H1 (cell line): Measurements from ENCODE around the gene ARMS2. TPM values are rescaled to one million over a fixed set of nuclear protein-coding genes. Genes with fewer than 3 reads are reported as not detected.

Source experiments
- BCL11A ChIP-seq, 2 experiments: IDR thresholded peaks; one replicate each; pipeline ENCODE4 v1.6.1; 2011; ENCODE audit warnings: low read depth in 2 of 2, low read length in 2 of 2, mild to moderate bottlenecking in 2 of 2
- CHD1 ChIP-seq: IDR thresholded peaks from 2 replicates; pipeline ENCODE4 v1.6.1; 2012; ENCODE audit warnings: low read depth, low read length, improper control_type of control experiment
- CREB1 ChIP-seq: IDR thresholded peaks from 2 replicates; pipeline ENCODE4 v1.6.1; 2012; ENCODE audit warnings: inconsistent platforms
- CTCF ChIP-seq, 3 experiments: IDR thresholded peaks; 1 replicate in 2 of 3; 2 replicates in 1 of 3; pipeline versions ENCODE4 v1.5.1 to v1.6.1; 2011; ENCODE audit warnings: low read length in 3 of 3, mild to moderate bottlenecking in 3 of 3, inconsistent platforms in 2 of 3, low read depth in 1 of 3, moderate library complexity in 1 of 3; ENCODE audit not compliant: insufficient read depth in 1 of 3; ENCODE audit errors: control extremely low read depth in 1 of 3
- GABPA ChIP-seq: IDR thresholded peaks from 2 replicates; pipeline ENCODE4 v1.6.1; 2011; ENCODE audit warnings: mild to moderate bottlenecking, low read length, moderate library complexity, borderline replicate concordance; ENCODE audit not compliant: insufficient read depth
- HDAC6 ChIP-seq: IDR thresholded peaks from one replicate; pipeline ENCODE4 v1.7.1; 2012; ENCODE audit warnings: low read depth, mild to moderate bottlenecking, inconsistent platforms, low read length, moderate library complexity
- MAFK ChIP-seq: IDR thresholded peaks from 2 replicates; pipeline ENCODE4 v1.6.1; 2012; ENCODE audit warnings: low read depth, mild to moderate bottlenecking, improper control_type of control experiment, low read length
- SIRT6 ChIP-seq: IDR thresholded peaks from one replicate; pipeline ENCODE4 v1.7.1; 2012; ENCODE audit warnings: low read length, inconsistent platforms
- SRF ChIP-seq: IDR thresholded peaks from 2 replicates; pipeline ENCODE4 v1.6.1; 2011; ENCODE audit warnings: mild to moderate bottlenecking, low read depth, low read length, moderate library complexity
- TEAD4 ChIP-seq: IDR thresholded peaks from 2 replicates; pipeline ENCODE4 v1.6.1; 2012; ENCODE audit warnings: low read depth, low read length, inconsistent platforms, mixed read lengths
- polyA plus RNA-seq, 7 experiments: library from polyadenylated mRNA; depleted of rRNA in 3 of 7; stranded (reverse) in 5 of 7; unstranded in 2 of 7; fragments of >200 nt in 5 of 7; fragments of 200-250 nt in 2 of 7; gene quantifications; 1 replicate in 5 of 7; 2 replicates in 1 of 7; 4 replicates in 1 of 7; pipeline versions ENCODE4 v1.2.1 to v1.2.3, GENCODE V29; 2011 to 2013; ENCODE audit warnings: missing spikeins in 2 of 7, mixed read lengths in 2 of 7
- total RNA-seq: library from RNA; stranded (reverse); fragmentation: NEBNext Ultra II Directional; extraction: Animal tissue kit (Norgen Biotek cat#: 25700); gene quantifications from 2 replicates; pipeline ENCODE4 v1.2.1, GENCODE V29; 2021

Gene ARMS2
- total and polyA plus RNA-seq, 2 of the 8 experiments (the other 6 are each of a cell fraction or from before 2014, with no cell fraction given): not detected

DNA sequence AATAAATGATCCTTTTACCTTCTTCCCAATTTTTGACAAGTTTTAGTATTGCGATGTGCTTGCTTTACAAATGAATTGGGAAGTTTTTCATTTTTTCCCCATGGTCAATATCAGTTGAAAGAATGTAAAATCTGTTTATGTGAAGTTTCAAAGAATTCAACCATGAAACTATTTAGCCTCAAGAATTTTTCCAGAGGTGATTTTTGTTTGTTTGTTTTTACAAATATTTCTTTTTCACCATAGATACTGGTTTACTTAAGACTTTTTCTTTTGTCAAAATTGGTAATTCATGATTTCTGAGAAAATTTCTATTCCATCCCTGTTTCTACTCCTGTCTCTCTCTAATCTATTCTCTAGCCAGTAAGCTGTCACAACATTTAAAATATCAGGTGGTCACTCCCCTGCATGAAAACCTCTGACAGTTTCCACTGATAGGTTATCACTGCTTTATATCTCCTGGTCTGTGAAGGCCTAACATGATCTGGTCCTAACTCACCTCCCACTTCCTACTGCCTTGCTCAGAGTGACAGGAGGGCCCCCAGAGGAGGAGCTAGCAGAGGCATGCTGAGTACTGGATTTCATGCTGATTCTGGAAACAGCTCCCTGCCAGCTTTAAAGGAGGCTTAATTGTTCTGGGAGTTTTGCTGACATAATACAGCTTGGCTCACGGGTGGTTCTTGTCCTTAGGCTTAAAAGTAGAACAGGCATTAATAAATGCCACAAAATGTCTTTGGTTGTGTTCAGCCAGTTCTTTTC lies 7.6 kb upstream of the ARMS2 start (continued):
- TF ChIP-seq BCL11A (IDR thresholded peaks at IDR 0.05; ENCODE audit: low read depth in 2 of 2, low read length in 2 of 2) (no peak), SIRT6 (no peak), CREB1 (no peak), CHD1 (no peak), TEAD4 (no peak), SRF (no peak), HDAC6 (no peak), GABPA (no peak), MAFK (no peak), CTCF (IDR thresholded peaks at IDR 0.05; ENCODE audit: control extremely low read depth in 1 of 3, insufficient read depth in 1 of 3, low read depth in 1 of 3, low read length in 3 of 3) (no peak)
